BJ (cell line): Measurements from ENCODE around the gene WASHC4. TPM values are rescaled to one million over a fixed set of nuclear protein-coding genes. Genes with fewer than 3 reads are reported as not detected.

Experiments
- CTCF ChIA-PET: fragments of 350-600 bp; formaldehyde crosslinking; extraction: SDS; loops from one replicate; lab custom pipeline; 2021; ENCODE audit warnings: antibody characterized with exemption, inconsistent platforms; lab: Yijun Ruan, JAX
- POLR2A ChIA-PET: fragments of 300-600 bp; sonication (Branson Sonifier 250); formaldehyde crosslinking; extraction: SDS; loops from one replicate; lab custom pipeline; 2021; ENCODE audit warnings: antibody characterized with exemption; lab: Charles Lee
- DNase-seq: peaks from one replicate; pipeline ENCODE4 v3.0.0-alpha.2; 2011; ENCODE audit warnings: low read depth
- H3K27me3 ChIP-seq: 2 replicates; pipeline ENCODE4 v1.6.0; 2011; ENCODE audit warnings: low read length; ENCODE audit not compliant: control insufficient read depth, insufficient read depth
- H3K36me3 ChIP-seq: 2 replicates; pipeline ENCODE4 v1.5.1; 2011; ENCODE audit warnings: low read length; ENCODE audit not compliant: control insufficient read depth, insufficient read depth
- H3K4me3 ChIP-seq: 2 replicates; pipeline ENCODE4 v1.5.1; 2011; ENCODE audit warnings: low read depth, mild to moderate bottlenecking, control low read depth, low read length
- polyA plus RNA-seq: library from polyadenylated mRNA; depleted of rRNA; stranded (reverse); fragments of >200 nt; gene quantifications from 2 replicates; pipeline ENCODE4 v1.2.3, GENCODE V29; 2011
- TF ChIP-seq, protein P1 (sequence below): IDR thresholded peaks from 2 replicates; pipeline ENCODE4 v1.5.1; 2011; ENCODE audit warnings: low read depth, mild to moderate bottlenecking, control low read depth, inconsistent platforms, low read length, moderate library complexity; ENCODE audit not compliant: insufficient read depth

Gene WASHC4
- polyA plus RNA-seq, 1 experiment, result 17.7 TPM

DNA sequence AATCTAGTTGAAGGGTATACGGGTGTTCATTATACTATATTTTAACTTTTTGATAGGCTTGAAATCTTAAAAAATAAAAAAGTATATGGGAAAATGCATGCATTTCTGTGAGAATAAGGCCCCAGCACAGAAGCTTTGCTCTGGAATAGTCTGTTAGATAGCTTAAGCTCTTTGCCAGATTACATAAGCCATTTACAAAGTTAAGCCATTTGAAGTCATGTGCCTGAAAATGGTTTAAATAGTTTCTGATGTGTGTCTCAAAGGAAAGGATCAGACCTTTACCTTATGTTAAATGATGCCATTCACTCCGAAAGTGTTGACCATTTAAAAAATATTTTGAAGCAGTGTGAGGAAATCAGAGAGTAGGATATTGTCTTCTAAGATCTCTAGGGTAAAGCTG, 51.3 kb downstream of the WASHC4 start:
- no peaks in the 10 kb centered on the region for H3K27me3 ChIP-seq
- H3K4me3 ChIP-seq, result no peak overlapping the region
- TF ChIP-seq, protein P1, sequence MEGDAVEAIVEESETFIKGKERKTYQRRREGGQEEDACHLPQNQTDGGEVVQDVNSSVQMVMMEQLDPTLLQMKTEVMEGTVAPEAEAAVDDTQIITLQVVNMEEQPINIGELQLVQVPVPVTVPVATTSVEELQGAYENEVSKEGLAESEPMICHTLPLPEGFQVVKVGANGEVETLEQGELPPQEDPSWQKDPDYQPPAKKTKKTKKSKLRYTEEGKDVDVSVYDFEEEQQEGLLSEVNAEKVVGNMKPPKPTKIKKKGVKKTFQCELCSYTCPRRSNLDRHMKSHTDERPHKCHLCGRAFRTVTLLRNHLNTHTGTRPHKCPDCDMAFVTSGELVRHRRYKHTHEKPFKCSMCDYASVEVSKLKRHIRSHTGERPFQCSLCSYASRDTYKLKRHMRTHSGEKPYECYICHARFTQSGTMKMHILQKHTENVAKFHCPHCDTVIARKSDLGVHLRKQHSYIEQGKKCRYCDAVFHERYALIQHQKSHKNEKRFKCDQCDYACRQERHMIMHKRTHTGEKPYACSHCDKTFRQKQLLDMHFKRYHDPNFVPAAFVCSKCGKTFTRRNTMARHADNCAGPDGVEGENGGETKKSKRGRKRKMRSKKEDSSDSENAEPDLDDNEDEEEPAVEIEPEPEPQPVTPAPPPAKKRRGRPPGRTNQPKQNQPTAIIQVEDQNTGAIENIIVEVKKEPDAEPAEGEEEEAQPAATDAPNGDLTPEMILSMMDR, result no peak
- H3K36me3 ChIP-seq, result peaks cover 6% of the 10 kb centered on the region
- DNase-seq, result no peak
- ChIA-PET CTCF (no interaction called here), POLR2A (no interaction called here)

GRCh38 chr12:105162174-105162573, 54.6 kb downstream of the WASHC4 start:
- H3K4me3 ChIP-seq, result no peak overlapping the region
- DNase-seq, result no peak
- ChIA-PET POLR2A (interaction anchor here (0.6 kb wide), 1 partner anchor 19 kb away, joined by 5 read pairs; no protein-coding TSS in a partner anchor), CTCF (interaction anchor here (1.3 kb wide), 1 partner anchor 10 kb away, joined by 3 read pairs; no protein-coding TSS in a partner anchor)
- TF ChIP-seq, protein P1, result no peak
- H3K27me3 ChIP-seq, result no peaks in the 10 kb centered on the region
- H3K36me3 ChIP-seq, result peaks cover 2% of the 10 kb centered on the region

- H3K36me3 ChIP-seq, result peaks cover 2% of the 10 kb centered on the region
- TF ChIP-seq, protein P1, result no peak
- no peaks in the 10 kb centered on the region for H3K27me3 ChIP-seq
- DNase-seq, result no peak
- CTCF ChIA-PET, result no interaction called here
- no peak overlapping the region for H3K4me3 ChIP-seq
- POLR2A ChIA-PET, result no interaction called here
Observed at GRCh38 chr12:105164068-105164467, 56.5 kb downstream of the WASHC4 start.

- Histone ChIP-seq H3K27me3 (no peaks in the 10 kb centered on the region), H3K4me3 (no peak overlapping the region), H3K36me3 (no peaks in the 10 kb centered on the region; the same call in 1 of the 2 replicates)
- DNase-seq, result no peak
- ChIA-PET POLR2A (no interaction called here), CTCF (interaction anchor here (1.4 kb wide), 1 partner anchor 37 kb away, joined by 3 read pairs; no protein-coding TSS in a partner anchor)
- TF ChIP-seq, protein P1, result no peak
Observed at GRCh38 chr12:105166736-105167135, 59.2 kb downstream of the WASHC4 start.

DNA sequence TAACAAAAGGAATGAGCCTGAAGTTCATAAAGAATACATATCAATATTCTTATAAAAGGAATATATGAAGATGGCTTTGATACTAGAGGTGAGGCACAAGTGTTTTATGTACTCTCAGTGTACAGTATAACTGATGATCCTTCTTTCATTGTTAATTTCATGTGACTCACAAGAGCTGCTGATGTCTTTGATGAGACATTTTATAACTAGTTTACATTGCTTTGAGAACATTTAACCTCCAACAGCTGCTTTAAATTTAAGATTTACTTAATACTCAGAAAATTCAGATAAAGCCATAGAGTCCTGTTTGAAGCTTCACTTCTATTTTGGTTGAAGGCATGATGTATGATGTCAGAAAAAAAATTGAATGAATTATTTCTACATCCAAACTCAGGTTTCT, 59.8 kb downstream of the WASHC4 start:
- ChIA-PET POLR2A (no interaction called here), CTCF (no interaction called here)
- Histone ChIP-seq H3K27me3 (no peaks in the 10 kb centered on the region), H3K36me3 (no peaks in the 10 kb centered on the region; the same call in 1 of the 2 replicates), H3K4me3 (no peak overlapping the region)
- TF ChIP-seq, protein P1, result no peak
- DNase-seq, result peak; percentile 6
